ENCODE data around the gene TEP1.
"Not testable (repeated sequence)": the region's sequence is repeated elsewhere in the genome, so short reads cannot be mapped to it uniquely, and the experiment has no call there.

The TEP1 gene

DNA sequence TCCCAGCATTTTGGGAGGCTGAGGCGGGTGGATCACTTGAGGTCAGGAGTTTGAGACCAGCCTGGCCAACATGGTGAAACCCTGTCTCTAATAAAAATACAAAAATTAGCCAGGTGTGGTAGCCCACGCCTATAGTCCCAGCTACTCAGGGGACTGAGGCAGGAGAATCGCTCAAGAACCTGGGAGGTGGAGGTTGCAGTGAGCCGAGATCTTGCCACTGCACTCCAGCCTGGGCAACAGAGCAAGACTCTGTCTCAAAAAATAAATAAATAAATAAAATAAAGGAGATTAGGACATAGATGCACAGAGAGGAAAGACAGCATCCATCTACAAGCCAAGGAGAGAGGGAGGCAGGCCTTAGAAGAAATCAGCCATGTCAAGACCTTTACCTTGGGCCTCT is 72.3 kb downstream of the TEP1 start:
- DNase-seq (ENCODE audit: low spot score): not testable (repeated sequence)

DNA sequence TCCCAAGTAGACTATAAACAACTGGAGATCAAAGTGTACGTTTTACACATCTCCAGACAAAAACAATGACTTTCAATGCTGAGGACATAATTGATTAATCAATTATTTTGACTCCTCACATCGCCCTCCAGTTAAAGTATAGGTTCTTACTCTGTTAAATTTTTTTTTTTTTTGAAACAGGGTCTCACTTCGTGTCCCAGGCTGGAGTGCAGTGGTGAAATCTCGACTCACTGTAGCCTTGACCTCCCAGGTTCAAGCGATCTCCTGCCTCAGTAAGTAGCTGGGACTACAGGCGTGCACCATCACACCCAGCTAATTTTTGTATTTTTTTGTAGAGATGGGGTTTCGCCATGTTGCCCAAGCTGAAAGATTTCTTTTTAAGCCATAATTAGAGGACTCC is 79.3 kb downstream of the TEP1 start:
- DNase-seq (ENCODE audit: low spot score): no peak

- no peak for DNase-seq (ENCODE audit: low spot score)
These were observed 79.8 kb downstream of the TEP1 start for GRCh38 chr14:20333494-20333841.

- DNase-seq (ENCODE audit: low spot score): peak; percentile 80
These were observed 80.4 kb downstream of the TEP1 start, which contains the start of gene CCNB1IP1 for GRCh38 chr14:20332788-20333493. TSS of gene CCNB1IP1 (minus strand) at chr14:20333279. CDS start at chr14:20316523, 16,756 bp downstream.

- DNase-seq (ENCODE audit: low spot score): no peak
These were observed 80.9 kb downstream of the TEP1 start for GRCh38 chr14:20332431-20332787.

DNA sequence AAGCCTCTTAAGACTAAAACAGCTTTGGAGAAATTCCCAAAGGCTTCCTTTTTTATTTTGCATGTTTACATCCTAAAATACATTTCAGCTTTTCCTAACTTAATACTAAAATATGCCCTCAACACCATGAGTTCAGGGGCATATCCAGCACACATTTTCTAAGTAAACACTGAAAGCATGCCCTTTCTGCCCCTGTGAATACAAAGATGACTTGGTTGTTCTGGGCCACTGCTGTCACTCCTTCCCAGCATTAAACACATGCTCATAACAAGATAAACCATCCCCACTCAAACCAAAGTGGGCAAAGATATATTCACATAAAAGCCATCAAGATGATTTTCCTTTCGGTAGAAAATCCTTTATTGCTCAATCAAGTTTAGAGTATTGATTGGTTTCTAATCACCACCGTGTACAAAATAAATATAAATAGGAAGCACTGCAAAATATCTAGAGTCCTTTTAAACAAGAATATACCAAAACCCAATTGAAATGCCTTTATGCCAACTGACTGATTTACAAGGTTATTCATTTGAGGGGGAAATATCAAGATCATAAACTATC is 82.2 kb downstream of the TEP1 start:
- no peak for DNase-seq (ENCODE audit: low spot score)

DNA sequence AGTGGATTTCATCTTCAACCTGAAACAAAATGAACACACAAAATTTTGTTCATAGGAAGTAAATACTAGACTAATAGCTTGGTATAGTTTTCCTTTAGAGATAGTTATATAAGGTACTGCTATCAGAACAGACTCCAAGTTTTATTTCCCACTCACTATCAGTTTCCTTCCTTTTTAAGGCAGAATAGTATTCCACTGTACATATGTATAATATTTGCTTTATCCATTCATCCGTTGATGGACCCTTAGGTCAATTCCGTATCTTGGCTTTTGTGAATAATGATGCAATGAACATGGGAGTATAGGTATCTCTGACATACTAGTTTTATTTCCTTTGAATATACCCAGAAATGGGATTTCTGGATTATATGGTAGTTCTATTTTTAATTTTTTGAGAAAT is 83.9 kb downstream of the TEP1 start:
- DNase-seq (ENCODE audit: low spot score): no peak

DNA sequence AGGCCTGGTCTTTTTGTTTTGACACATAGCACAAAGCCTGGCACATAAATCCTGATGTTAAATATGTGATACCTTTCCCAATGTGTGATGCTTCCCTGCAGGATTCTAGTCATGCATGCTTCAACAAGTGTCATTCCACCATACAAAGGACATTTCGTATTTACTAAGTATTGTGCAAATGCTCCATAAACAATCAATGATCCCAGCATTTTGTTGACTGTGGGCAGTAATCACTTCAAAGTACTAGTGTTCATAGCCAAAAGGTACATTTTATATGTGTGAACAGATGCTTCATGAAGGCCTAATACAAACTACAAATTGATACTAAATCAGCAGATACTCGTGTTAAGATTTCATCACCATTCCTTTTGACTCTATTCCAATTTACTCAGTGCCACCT is 84.6 kb downstream of the TEP1 start:
- DNase-seq (ENCODE audit: low spot score): no peak

- DNase-seq (ENCODE audit: low spot score): peak; percentile 68
These were observed 86.1 kb downstream of the TEP1 start for GRCh38 chr14:20327005-20327869.

- DNase-seq (ENCODE audit: low spot score): no peak
These were observed 95.6 kb downstream of the TEP1 start for GRCh38 chr14:20317720-20318119.

All from globus pallidus (tissue), 1 donor.